Esophagus squamous epithelium (tissue), 4 donors: ENCODE measurements around the gene PHYKPL.

Source experiments
- POLR2A ChIP-seq, 4 donors: fragments of 450-650 bp; IDR thresholded peaks; one replicate each; pipeline ENCODE4 v1.6.1; 2017; ENCODE audit warnings: antibody characterized with exemption in 4 of 4, mild to moderate bottlenecking in 4 of 4, moderate library complexity in 3 of 4
- TF ChIP-seq, protein P1 (sequence below), 6 experiments: fragments of 450-650 bp in 4 of 6; fragments of 200-600 bp in 2 of 6; sonication (generic) in 2 of 6; IDR thresholded peaks; one replicate each; pipeline ENCODE4 v1.5.1; 2016 to 2019; ENCODE audit warnings: antibody characterized with exemption in 6 of 6, mild to moderate bottlenecking in 4 of 6, moderate library complexity in 4 of 6

DNA sequence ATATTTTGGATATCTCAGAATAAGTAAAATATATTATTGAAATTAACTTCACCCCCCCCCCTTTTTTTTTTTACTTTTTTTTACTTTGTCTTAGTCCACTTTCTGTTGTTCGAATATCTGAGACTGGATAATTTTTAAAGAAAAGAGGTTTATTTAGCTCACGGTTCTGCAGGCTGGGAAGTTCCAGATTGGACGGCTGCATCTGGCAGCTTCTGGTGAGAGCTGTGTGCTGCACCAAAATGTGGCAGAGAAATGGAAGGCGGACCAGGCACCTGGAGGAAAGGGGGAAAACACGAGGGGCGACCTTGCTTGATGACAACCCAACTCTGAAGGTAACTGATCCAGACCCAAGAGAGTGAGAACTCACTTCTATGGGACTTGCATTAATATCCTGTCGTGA lies 39.8 kb downstream of the PHYKPL start:
- no peak for TF ChIP-seq POLR2A (IDR thresholded peaks at IDR 0.05)
- TF ChIP-seq, protein P1, sequence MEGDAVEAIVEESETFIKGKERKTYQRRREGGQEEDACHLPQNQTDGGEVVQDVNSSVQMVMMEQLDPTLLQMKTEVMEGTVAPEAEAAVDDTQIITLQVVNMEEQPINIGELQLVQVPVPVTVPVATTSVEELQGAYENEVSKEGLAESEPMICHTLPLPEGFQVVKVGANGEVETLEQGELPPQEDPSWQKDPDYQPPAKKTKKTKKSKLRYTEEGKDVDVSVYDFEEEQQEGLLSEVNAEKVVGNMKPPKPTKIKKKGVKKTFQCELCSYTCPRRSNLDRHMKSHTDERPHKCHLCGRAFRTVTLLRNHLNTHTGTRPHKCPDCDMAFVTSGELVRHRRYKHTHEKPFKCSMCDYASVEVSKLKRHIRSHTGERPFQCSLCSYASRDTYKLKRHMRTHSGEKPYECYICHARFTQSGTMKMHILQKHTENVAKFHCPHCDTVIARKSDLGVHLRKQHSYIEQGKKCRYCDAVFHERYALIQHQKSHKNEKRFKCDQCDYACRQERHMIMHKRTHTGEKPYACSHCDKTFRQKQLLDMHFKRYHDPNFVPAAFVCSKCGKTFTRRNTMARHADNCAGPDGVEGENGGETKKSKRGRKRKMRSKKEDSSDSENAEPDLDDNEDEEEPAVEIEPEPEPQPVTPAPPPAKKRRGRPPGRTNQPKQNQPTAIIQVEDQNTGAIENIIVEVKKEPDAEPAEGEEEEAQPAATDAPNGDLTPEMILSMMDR (IDR thresholded peaks at IDR 0.05): no peak
